ENCODE results near the gene DOK5.
"Not testable (repeated sequence)": the region's sequence is repeated elsewhere in the genome, so short reads cannot be mapped to it uniquely, and the experiment has no call there.

The DOK5 gene

GRCh38 chr20:54475334-54476168 is at the start of gene DOK5:
DOK5 (plus strand) TSS chr20:54475593; CDS start chr20:54475947, 354 bp downstream.
- DNase-seq: no peak

GRCh38 chr20:54429364-54429763 is 46.0 kb upstream of the DOK5 start:
- no peak for DNase-seq

GRCh38 chr20:54431156-54431944 is 44.0 kb upstream of the DOK5 start:
- peak; percentile 73 for DNase-seq

DNA sequence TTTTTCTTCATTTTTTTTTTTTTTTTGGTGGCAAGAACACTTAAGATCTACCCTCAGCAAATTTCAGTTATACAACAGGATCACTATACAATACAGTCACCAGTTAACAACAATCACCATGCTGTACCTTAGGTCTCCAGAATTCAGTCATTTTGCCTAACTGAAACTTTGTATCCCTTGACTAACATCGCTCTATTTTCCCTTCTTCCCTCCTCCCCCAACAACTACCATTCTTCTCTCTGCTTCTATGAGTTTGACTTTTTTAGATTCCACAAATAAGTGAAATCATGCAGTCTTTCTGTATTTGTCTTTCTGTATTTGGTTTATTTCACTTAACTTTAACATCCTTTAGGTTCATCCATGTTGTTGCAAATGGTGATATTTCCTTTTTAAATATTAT is 42.4 kb upstream of the DOK5 start:
- DNase-seq: no peak

DNA sequence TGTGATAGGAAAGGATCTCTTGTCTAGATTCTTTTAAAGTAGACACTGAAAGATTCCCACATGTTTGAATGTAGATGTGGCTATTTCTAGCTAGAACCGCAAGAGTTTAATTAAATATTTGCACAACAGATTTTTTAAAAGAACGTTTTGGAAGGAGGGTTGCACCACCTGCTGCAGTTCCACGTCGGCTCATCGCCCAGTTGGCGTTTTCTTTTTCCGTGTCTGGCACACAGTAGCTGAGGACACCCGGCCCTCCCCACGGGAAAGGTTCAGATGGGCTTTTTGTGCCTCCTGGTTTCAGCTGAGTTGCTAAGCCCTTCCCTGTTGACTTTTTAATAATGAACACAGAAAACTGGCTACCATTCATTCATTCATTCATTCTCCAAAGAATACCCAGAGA is 41.8 kb upstream of the DOK5 start:
- DNase-seq: peak; percentile 81

GRCh38 chr20:54434196-54434595 is 41.2 kb upstream of the DOK5 start:
- DNase-seq: no peak

GRCh38 chr20:54435015-54435414 is 40.4 kb upstream of the DOK5 start:
- DNase-seq: peak; percentile 63

- DNase-seq: not testable (repeated sequence)
These were observed 39.0 kb upstream of the DOK5 start for GRCh38 chr20:54436410-54436809.

- no peak for DNase-seq
These were observed 37.2 kb upstream of the DOK5 start for GRCh38 chr20:54438166-54438565.

DNA sequence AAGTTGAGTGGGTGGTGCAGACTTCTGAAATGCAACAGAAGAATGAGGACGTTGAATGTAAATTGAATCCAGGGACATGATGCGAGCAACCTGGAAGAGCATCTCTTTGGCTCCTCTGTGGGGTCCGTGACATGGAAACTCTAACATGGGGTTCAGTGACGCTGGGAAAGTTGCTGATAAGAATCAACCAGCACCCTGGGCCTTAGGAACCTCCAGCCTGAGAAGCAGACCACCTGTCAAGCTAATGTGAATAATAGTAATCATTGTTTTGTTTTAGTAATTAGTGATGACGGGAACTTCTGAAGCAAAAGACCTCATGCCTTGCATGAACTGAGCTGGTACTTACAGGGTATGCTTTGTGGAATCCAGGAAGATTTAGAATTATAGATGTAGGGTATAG is 25.2 kb upstream of the DOK5 start:
- no peak for DNase-seq

GRCh38 chr20:54451171-54451570 is 24.2 kb upstream of the DOK5 start:
- DNase-seq: no peak

DNA sequence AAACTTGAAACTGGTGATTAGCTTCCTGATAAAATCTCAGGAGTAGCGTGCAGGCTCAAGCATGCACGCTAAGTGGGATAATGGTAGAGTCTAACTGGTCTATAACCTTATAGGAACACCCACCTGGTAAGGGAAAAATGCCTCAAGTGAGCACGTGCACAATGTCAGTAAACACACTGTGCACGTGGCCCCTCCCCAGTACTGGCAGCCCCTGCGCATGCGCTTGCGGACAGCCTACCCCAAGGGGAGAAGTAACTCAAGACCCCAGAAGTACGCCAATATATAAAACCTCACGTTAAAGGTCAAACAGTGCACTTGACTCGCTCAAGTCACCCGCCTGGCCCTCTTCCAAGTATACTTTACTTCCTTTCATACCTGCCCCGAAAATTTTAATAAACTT is 23.1 kb upstream of the DOK5 start:
- no peak for DNase-seq

GRCh38 chr20:54454982-54455381 is 20.4 kb upstream of the DOK5 start:
- DNase-seq: no peak

GRCh38 chr20:54456423-54456822 is 19.0 kb upstream of the DOK5 start:
- no peak for DNase-seq

GRCh38 chr20:54456961-54457360 is 18.4 kb upstream of the DOK5 start:
- DNase-seq: no peak

GRCh38 chr20:54458219-54458618 is 17.2 kb upstream of the DOK5 start:
- no peak for DNase-seq

DNA sequence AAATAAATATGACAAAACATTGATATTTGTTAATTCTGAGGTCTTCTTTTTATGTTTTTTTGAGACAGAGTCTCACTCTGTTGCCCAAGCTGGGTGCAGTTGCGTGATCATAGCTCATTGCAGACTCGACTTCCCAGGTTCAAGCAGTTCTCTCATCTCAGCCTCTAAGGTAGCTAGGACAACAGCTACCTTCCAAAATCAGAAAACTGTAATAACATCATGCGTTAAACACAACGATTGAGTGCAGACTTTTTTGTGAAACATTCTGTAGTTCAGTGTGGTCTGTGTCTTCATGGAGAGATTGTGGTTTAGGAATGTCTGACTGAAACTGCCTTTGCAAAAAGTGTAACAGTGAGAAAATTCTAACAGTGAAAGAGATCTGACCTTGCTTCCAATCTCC is 16.1 kb upstream of the DOK5 start:
- no peak for DNase-seq

- no peak for DNase-seq
These were observed 11.4 kb upstream of the DOK5 start for GRCh38 chr20:54464003-54464402.

- DNase-seq: no peak
These were observed 9.3 kb upstream of the DOK5 start for GRCh38 chr20:54466127-54466526.

GRCh38 chr20:54467622-54468021 is 7.8 kb upstream of the DOK5 start:
- DNase-seq: no peak

GRCh38 chr20:54468082-54468481 is 7.3 kb upstream of the DOK5 start:
- no peak for DNase-seq

- no peak for DNase-seq
These were observed 6.1 kb upstream of the DOK5 start for GRCh38 chr20:54469293-54469692.

GRCh38 chr20:54469952-54470351 is 5.4 kb upstream of the DOK5 start:
- DNase-seq: no peak

DNA sequence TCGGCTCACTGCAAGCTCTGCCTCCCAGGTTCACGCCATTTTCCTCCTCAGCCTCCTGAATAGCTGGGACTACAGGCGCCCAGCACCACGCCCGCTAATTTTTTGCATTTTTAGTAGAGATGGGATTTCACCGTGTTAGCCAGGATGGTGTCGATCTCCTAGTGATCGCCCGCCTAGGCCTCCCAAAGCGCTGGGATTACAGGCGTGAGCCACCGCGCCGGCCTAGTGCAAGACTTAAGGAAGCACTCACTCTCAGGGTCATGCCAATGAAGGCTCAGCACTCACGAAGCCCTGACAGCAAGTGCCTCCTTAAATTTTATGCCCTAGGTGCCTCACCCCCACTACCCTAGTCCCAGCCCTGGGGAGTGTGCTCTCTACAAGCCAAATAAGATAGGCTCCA is 4.7 kb upstream of the DOK5 start:
- DNase-seq: no peak

All from DMS153 (cell line).